LNCAP (cell line): ENCODE results near the gene ERP29.

ENCODE experiments used
- TF ChIP-seq, protein P1 (sequence below): fragments of 450-650 bp; IDR thresholded peaks from 2 replicates; pipeline ENCODE4 v1.5.1; 2017; ENCODE audit warnings: mild to moderate bottlenecking

The ERP29 gene

DNA sequence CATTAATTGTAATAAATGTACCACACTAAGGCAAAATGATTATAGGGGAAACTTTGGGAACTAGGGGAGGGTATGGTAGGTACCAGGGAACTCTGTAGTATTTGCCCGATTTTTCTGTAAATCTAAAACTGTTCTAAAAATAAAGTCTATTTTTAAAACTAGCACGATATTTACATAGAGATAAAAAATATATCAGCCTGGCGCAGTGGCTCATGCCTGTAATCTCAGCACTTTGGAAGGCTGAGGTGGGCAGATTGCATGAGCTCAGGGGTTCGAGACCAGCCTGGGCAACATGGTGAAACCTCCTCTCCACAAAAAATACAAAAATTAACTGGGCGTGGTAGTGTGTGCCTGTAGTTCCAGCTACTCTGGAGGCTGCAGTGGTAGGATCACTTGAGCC, 32.6 kb upstream of the ERP29 start:
- TF ChIP-seq, protein P1, sequence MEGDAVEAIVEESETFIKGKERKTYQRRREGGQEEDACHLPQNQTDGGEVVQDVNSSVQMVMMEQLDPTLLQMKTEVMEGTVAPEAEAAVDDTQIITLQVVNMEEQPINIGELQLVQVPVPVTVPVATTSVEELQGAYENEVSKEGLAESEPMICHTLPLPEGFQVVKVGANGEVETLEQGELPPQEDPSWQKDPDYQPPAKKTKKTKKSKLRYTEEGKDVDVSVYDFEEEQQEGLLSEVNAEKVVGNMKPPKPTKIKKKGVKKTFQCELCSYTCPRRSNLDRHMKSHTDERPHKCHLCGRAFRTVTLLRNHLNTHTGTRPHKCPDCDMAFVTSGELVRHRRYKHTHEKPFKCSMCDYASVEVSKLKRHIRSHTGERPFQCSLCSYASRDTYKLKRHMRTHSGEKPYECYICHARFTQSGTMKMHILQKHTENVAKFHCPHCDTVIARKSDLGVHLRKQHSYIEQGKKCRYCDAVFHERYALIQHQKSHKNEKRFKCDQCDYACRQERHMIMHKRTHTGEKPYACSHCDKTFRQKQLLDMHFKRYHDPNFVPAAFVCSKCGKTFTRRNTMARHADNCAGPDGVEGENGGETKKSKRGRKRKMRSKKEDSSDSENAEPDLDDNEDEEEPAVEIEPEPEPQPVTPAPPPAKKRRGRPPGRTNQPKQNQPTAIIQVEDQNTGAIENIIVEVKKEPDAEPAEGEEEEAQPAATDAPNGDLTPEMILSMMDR = no peak

DNA sequence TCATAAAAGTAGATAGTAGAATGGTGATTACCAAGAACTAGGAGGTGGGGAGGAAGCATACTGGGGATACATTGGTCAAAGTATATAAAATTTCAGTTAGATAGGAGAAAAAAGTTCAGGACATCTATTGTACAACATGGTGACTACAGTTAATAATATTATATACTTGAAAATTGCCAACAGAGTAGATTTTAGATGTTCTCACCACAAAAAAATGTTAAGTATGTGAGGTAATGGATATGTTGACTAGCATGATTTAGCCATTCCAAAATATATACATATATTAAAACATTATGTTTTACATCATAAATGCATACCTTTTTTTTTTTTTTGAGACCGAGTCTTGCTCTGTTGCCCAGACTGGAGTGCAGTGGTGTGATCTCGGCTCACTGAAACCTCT, 31.2 kb upstream of the ERP29 start:
- TF ChIP-seq, protein P1 = no peak

DNA sequence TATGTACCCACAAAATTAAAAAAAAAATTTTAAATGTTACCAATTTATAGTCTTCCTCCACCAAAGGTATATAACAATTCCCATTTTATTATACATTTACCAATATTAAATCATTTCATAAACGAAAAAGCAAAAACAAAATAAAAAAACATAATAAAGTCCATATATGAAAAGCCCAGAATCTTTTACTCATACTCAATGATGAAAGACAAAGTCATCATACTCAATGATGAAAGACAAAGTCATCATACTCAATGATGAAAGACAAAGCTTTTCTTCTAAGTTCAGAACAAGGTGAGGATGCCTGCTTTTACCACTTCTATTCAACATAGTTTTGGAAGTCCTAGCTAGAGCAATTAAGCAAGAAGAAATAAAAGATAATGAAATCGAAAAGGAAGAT, 28.4 kb upstream of the ERP29 start:
- TF ChIP-seq, protein P1 = no peak

DNA sequence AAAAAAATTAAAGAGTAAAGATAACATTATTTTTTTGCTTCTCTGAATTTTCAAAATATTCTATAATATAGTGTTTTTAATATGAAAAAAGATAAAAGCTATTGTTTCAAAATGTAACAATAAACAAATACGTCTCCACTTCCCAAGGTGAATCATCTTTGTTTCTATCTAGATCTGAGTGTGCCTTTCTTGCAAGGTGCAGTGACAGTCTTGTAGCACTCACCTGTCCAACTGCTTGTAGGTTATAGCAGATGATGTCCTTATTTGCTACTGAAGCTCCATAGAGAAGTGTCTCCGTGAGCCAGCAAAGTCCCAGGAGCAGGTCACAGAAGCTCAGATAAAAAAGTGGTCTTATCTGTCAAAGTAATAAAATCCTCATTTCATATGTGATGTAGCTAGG, 21.7 kb upstream of the ERP29 start:
- TF ChIP-seq, protein P1 = no peak

DNA sequence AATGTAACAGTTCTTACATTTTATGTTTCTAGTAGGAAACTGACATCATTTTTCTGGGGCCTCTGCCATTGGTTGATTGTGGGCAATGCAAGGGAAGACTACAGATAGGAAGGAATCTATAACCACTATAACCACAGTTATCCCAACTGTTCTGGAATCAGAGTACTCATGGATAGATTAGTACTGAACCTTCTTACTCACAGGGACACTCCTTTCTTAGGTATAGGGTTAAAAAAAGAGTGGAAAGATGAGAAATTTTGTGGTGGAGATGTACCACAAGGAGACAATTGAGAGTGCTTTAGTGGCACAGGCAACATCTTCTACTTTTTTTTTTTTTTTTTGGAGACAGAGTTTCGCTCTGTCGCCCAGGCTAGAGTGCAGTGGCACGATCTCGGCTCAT, 21.3 kb upstream of the ERP29 start:
- TF ChIP-seq, protein P1 = no peak

DNA sequence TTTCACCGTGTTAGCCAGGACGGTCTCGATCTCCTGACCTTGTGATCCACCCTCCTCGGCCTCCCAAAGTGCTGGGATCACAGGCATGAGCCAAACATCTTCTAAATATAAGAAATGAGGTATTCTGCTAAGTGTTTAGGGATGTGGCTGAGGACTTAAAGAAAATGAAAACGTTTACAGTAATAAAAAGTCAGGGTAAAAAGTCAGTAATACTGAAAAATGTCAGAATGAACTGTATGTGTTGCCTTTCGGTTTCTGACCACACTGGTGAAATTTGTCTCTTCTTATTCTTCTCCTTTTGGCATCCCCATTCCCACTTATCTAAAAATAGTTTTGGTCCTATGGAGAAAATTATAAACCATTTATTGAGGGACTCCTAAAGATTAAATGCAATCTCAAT, 20.8 kb upstream of the ERP29 start:
- TF ChIP-seq, protein P1 = no peak

DNA sequence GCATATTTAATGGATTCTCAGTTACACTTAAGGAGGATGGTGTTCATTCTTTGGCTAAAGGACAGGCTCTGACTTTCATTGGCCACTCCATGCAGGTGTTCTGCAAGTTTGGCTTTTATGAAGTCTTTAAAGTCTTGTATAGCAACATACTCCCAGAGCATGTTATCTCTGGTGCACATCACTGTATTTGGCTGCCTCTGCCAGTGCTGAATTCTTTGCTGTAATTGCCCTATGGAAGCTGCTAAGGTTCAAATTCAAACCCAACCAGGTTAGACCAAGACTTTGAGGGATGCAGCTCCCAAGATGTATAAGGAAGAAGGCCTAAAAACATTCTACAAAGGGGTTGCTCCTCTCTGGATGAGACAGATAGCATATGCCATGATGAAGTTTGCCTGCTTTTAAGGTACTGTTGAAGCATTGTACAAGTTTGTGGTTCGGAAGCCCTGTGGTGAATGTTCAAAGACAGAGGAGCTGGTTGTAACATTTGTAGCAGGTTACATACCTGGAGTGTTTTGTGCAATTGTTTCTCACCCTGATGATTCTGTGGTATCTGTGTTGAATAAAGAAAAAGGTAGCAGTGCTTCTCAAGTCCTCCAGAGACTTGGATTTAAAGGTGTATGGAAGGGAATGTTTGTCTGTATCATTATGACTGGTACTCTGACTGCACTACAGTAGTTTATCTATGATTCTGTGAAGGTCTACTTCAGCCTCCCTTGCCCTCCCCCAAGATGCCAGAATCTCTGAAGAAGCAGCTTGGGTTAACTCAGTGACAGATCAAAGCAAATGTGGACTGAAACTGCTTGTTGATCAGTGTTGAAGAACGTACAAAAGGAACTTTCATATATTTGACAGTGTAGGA, 19.7 kb upstream of the ERP29 start:
- TF ChIP-seq, protein P1 = no peak
